ENCODE measurements around the gene SMARCC2. TPM values are rescaled to one million over a fixed set of nuclear protein-coding genes. Genes with fewer than 3 reads are reported as not detected.

SMARCC2 gene
- polyA plus RNA-seq, 3 donors: 22.2 to 63.7 (median 43.5) TPM

DNA sequence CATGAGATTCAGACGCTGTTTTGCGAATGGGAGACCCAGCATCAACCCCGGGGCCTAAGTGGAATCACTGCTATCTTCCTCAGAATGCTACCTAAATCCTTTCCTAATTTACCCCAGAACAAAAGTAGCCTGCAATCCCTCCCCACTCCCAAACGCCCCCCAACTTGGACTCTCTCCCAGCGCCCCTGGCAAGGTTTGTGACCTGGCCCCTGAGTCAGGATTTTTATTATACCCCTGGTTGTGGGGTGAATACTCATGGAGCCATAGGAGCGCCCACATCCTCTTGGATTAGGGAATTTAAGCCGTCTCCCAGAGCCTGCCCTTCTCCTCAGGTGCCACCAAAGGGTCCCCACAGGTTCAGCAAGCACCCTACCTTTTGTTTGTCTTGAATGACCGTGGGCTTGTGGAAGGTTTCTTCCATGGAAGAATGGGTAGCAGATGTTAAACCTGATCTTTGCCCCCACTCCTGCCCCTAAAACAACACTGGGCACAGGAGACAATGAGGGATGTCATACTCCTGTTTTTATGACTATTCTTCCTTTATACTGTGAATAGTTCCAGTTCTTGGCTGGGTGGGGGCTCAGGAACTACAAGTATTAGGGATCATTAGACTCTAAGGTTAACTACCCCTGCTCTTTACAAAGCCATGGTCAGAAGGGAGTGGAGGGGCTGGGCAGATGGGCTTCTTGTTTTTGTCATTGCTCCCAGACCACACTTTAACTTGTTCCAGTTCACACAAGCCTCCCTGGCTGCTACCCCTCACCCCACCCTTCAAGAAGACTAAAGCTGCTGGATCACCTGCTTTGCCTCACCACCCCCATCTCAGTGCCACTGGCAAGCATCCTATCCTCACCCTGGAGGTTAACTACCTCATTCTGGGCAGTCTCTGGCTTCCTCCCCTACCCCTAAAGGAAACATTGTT lies 36.3 kb downstream of the SMARCC2 start:
- H3K36me3 ChIP-seq (replicated peaks in 1 of 2; ENCODE audit: control insufficient read depth in 1 of 2, insufficient read depth in 2 of 2, low read length in 2 of 2): no peaks in the 10 kb centered on the region
- intact Hi-C loops (cut with micrococcal nuclease): loop anchor here in 1 of 2 donors (5.0 kb wide), 1 partner anchor 36 kb away; the partner anchor contains the start of genes RPL41 and ZC3H10
- peak overlapping the region; percentile 84 for H2AFZ ChIP-seq (ENCODE audit: insufficient read depth, low read depth, low read length, poor library complexity, severe bottlenecking)
- no peak for DNase-seq
- peaks cover 7 to 10% of the 10 kb centered on the region in 2 donors for H3K36me3 Mint-ChIP-seq
- H3K27me3 ChIP-seq (ENCODE audit: control insufficient read depth in 2 of 2, insufficient read depth in 2 of 2, low read length in 2 of 2): no peaks in the 10 kb centered on the region
- peak overlapping the region; percentile 74 for H3K4me2 ChIP-seq (replicated peaks; ENCODE audit: extremely low read depth, low read length, poor library complexity, severe bottlenecking)
- no peaks in the 10 kb centered on the region for H4K20me1 ChIP-seq (ENCODE audit: insufficient read depth, low read length)
- peaks cover 0 to 3% (median 2%) of the 10 kb centered on the region in 3 donors for H3K27me3 Mint-ChIP-seq (ENCODE audit: low read depth in 3 of 3)
- H3K4me3 Mint-ChIP-seq: peak overlapping the region; percentile 85 to 91
- peaks cover 10% of the 10 kb centered on the region for H3K79me2 ChIP-seq (ENCODE audit: insufficient read depth, low read length)
- TF ChIP-seq CTCF (IDR thresholded peaks at IDR 0.05): no peak
- H3K4me1 ChIP-seq (ENCODE audit: control insufficient read depth in 1 of 2, insufficient read depth in 2 of 2, low read length in 2 of 2): peaks cover 37 to 43% of the 10 kb centered on the region in 2 donors
- 29% methylated on average over 1 of the region's 8 CpGs for WGBS (ENCODE audit: insufficient coverage)
- no peaks in the 10 kb centered on the region for H3K9me3 ChIP-seq (replicated peaks in 1 of 2; ENCODE audit: control insufficient read depth in 1 of 2, insufficient read depth in 1 of 2, low read length in 2 of 2)
- peak overlapping the region; percentile 20 to 83 (median 68) for H3K4me3 ChIP-seq (replicated peaks in 1 of 3; ENCODE audit: low read depth in 2 of 3, low read length in 3 of 3)
- H3K9ac ChIP-seq (ENCODE audit: insufficient read depth, low read length, poor library complexity, severe bottlenecking): no peak overlapping the region
- no peaks in the 10 kb centered on the region for H3K9me3 Mint-ChIP-seq
- H3K27ac Mint-ChIP-seq: peak overlapping the region; percentile 63 to 97 (median 96)
- H3K4me1 Mint-ChIP-seq: peaks cover 37% of the 10 kb centered on the region
- H3K27ac ChIP-seq (ENCODE audit: low read depth in 1 of 2, low read length in 2 of 2): peak overlapping the region in 1 of 2 donors; percentile 90

- Histone ChIP-seq H2AFZ (ENCODE audit: insufficient read depth, low read depth, low read length, poor library complexity, severe bottlenecking) (peak within 1 kb of the TSS; percentile 84), H3K4me2 (replicated peaks; ENCODE audit: extremely low read depth, low read length, poor library complexity, severe bottlenecking) (peak within 1 kb of the TSS; percentile 74), H3K36me3 (replicated peaks in 1 of 2; ENCODE audit: control insufficient read depth in 1 of 2, insufficient read depth in 2 of 2, low read length in 2 of 2) (no peaks in the 10 kb centered on the region), H3K9ac (ENCODE audit: insufficient read depth, low read length, poor library complexity, severe bottlenecking) (peak within 1 kb of the TSS; percentile 87), H3K27ac (ENCODE audit: low read depth in 1 of 2, low read length in 2 of 2) (peak within 1 kb of the TSS; percentile 86 to 90), H3K9me3 (replicated peaks in 1 of 2; ENCODE audit: control insufficient read depth in 1 of 2, insufficient read depth in 1 of 2, low read length in 2 of 2) (no peaks in the 10 kb centered on the region), H3K4me3 (replicated peaks in 1 of 3; ENCODE audit: low read depth in 2 of 3, low read length in 3 of 3) (peak within 1 kb of the TSS; percentile 68 to 83 (median 68)), H3K27me3 (ENCODE audit: control insufficient read depth in 2 of 2, insufficient read depth in 2 of 2, low read length in 2 of 2) (no peaks in the 10 kb centered on the region), H3K4me1 (ENCODE audit: control insufficient read depth in 1 of 2, insufficient read depth in 2 of 2, low read length in 2 of 2) (peaks cover 34 to 39% of the 10 kb centered on the region in 2 donors), H3K79me2 (ENCODE audit: insufficient read depth, low read length) (peaks cover 7% of the 10 kb centered on the region), H4K20me1 (ENCODE audit: insufficient read depth, low read length) (no peaks in the 10 kb centered on the region)
- Mint-ChIP-seq H3K4me3 (peak within 1 kb of the TSS; percentile 85 to 91), H3K27me3 (ENCODE audit: low read depth in 3 of 3) (peaks cover 0 to 4% (median 3%) of the 10 kb centered on the region in 3 donors), H3K9me3 (no peaks in the 10 kb centered on the region), H3K27ac (peak within 1 kb of the TSS; percentile 94 to 97 (median 97)), H3K4me1 (peaks cover 32% of the 10 kb centered on the region), H3K36me3 (peaks cover 7 to 10% of the 10 kb centered on the region in 2 donors)
- intact Hi-C loops (cut with micrococcal nuclease): loop anchor here in 1 of 2 donors (5.0 kb wide), 1 partner anchor 35 kb away; the partner anchor contains the start of genes RPL41 and ZC3H10
- peak; percentile 90 to 93 (median 93) for DNase-seq
- WGBS (ENCODE audit: insufficient coverage): 0% methylated on average over 23 of the region's 37 CpGs
- no peak for TF ChIP-seq CTCF (IDR thresholded peaks at IDR 0.05)
These were observed 37.0 kb downstream of the SMARCC2 start, which contains the start of gene MYL6B for GRCh38 chr12:56152132-56152755. Gene MYL6B, plus strand, starts transcription at chr12:56152587. Its CDS starts 1,332 bp downstream, at chr12:56153919.

Data from CD14-positive monocyte (primary cell).